Activated CD8-positive, alpha-beta memory T cell treated with anti-CD3 and anti-CD28 coated beads for 48 hours (primary cell): ENCODE measurements around the gene GYG2.
"Not testable (repeated sequence)": the region's sequence is repeated elsewhere in the genome, so short reads cannot be mapped to it uniquely, and the experiment has no call there.

Experiments
- DNase-seq, 3 experiments: peaks; one replicate each; pipeline ENCODE4 v3.0.0-alpha.2; 2020; ENCODE audit warnings: low read depth in 2 of 3, low spot score in 2 of 3

The GYG2 gene

DNA sequence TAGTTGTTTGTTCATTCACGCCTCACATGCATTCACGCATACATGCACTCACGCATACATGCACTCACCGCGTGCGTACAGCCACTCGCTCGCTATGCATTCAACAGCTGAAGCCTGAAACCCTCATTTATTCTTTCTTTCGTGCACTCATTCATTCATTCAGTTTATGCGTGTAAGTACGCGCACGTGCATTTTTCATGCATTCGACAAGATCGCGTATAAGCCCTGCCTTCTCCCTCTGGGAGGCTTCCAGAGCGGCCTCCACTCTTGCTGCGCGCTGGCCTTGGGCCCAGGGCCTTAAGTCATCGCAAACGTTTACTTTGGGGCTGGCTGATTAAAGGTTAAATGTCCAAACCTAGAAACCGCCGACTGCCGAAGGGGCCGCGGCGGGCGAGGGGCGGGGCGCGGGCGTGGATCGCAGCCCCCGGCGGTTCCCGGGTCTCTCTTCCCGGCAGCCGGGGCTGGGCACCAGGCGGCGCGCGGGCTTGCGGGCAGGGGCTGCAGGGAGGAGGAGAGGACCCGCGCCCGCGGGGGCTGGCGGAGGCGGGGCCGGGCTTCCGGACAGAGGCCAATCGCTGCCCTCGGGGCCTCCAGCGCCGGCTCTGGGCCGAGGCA, at the start of gene GYG2:
Gene GYG2 (plus strand): TSS at position 587 of the 615 bp plus-strand sequence. CDS start 1,259 bp downstream, outside the sequence.
- no peak for DNase-seq

DNA sequence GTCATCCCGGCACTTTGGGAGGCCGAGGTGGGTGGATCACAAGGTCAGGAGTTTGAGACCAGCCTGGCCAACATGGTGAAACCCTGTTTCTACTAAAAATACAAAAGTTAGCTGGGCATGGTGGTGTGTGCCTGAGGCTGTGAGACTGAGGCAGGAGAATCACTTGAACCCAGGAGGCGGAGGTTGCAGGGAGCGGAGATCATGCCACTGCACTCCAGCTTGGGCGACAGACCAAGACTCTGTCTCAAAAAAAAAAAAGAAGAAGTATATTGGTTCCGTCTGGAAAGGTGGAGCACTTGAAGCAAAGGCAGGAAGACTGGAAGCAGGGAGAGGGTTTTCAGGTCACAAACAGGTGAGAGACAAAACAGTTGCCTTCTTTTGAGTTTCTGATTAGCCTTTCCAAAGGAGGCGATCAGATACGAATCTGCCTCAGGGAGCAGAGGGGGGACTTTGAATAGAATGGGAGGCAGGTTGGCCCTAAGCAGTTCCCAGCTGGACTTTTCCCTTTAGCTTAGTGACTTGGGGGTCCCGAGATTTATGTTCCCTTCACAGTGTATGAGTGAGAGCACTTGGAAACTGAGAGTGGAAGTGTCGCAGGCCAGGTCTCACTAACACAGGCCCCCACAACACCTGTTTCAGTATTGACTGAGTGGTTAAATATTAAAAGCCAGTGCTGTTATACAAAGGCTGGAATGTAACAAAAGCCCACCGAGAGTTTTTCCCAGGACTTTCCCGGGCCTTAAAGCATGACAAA, 48.1 kb upstream of the GYG2 start:
- not testable (repeated sequence) for DNase-seq

DNA sequence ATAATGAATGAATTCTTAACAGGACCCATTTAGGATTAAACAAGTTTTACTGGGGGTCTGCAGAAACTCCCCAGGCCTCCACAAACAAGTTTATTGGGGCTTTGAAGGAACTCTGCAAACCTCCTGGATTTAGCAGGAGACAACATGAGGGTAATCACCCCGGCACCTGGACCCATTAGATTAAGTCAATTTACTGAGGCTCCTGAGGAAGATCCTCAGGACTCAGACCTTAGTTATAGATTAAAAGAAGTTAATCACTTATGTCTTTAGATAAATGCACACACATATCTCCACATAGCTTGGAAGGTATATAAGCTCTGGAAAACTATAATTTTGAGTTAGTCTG, 47.5 kb upstream of the GYG2 start:
- no peak for DNase-seq

DNA sequence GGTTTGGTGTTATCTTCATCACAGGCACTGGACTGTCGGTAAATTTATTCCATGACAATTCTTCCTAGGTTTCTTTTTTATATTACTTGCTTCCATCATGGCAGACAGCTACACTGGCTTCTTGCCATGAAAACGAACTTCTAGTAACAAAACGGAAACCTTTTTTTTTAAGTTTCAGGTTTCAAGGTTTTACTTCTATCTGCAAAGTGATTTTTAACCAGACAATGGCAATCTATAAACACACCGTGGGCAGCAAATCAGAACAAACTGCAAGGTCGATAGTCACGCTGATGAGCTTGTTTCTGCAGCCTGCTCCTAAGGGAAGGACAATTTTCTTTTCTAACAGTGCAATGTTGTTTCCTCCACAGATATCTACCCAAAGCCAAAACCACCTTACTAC, 47.0 kb upstream of the GYG2 start:
- DNase-seq: no peak

DNA sequence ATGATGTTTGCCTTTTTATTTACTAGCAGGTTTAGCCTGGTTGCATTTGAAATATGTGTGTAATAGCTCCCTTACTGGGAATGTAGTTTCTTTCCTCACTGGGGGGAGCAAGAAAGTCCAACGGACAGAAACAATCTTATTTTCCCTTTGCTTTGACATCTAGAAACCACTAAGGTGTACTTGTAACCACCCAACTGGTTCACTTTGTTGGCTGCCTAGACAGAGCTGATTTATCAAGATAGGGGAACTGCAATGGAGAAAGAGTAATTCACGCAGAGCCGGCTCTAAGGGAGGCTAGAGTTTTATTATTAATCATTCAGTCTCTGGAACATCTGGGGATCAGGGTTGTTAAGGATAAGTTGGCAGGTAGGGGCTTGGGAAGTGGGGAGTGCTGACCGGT, 46.6 kb upstream of the GYG2 start:
- DNase-seq: no peak

DNA sequence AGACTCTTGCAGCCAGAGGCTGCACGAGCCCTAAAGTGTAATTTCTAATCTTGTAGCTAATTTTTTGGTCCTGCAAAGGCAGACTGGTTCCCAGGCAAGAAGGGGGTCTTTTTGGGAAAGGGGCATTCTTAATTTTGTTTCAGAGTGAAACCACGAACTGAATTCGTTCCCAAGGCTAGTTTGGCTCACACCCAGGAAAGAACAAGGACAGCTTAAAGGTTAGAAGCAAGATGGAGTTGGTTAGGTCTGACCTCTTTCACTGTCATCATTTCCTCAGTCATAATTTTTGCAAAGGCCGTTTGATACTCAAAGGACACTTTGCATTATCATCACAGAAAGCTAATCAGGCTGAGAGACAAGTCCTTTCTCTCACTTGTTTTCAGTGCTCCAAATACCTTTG, 46.0 kb upstream of the GYG2 start:
- no peak for DNase-seq

DNA sequence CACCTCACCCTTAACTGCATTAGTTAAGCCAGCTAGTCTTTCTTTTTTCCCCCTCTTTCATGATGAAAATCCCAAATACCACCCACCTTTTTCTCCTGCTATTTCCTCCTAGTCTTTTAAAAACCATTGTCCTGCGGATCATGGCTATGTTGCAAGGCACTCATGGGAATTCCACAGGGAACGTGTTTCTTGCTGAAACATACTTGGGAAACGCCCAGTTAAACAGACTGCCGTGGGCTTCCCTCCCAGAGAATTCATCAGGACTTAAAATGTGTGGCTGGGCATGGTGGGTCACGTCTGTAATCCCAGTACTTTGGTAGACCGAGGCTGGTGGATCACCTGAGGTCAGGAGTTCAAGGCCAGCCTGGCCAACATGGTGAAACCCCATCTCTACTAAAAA, 44.7 kb upstream of the GYG2 start:
- no peak for DNase-seq

DNA sequence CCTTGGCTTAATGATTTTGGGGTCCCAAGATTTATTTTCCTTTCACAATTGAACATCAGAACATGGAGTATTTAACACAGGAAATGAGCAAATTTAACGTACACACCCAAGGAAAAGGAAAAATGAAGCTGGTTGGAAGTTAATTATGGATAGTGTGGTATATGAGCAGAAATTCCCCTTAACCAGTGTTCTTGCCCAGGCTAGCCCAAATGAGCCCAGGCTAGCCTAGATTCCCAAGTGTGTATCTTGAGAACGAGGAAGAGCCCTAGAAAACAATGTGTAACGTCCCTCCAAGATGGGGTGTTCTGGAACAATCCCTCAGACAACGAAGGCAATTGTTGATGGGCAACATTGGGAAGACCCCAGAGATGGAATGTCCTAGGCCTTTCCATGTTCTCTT, 43.2 kb upstream of the GYG2 start:
- no peak for DNase-seq

DNA sequence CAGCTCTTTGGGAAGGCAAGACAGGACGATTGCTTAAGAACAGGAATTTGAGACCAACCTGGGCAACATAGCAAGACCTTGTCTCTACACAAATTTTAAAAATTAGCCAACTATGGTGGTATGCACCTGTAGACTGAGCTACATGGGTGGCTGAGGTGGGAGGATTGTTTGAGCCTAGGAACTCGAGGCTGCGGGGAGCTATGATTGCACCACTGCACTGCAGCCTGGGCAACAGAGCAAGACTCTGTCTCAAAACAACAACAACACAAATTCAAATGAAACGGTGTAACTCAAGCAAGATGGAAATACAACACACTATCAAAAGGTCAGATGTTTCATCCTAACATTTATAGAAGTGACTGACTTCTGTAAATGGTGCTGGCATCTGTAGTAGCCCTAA, 39.8 kb upstream of the GYG2 start:
- no peak for DNase-seq

DNA sequence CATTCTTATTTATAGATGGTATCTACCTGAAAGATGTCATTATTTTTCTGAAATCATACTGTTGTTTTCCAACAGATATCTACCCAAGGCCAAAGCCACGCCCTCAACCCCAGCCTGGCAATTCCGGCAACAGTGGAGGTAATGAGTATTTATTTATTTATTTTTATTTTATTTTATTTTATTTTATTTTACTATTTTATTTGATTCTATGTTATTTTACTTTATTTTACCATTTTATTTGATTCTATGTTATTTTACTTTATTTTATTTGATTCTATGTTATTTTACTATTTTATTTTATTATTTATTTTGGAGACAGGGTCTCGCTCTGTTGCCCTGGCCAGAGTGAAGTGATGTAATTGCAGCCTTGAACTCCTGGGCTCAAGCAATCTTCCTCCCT, 39.2 kb upstream of the GYG2 start:
- DNase-seq: no peak

DNA sequence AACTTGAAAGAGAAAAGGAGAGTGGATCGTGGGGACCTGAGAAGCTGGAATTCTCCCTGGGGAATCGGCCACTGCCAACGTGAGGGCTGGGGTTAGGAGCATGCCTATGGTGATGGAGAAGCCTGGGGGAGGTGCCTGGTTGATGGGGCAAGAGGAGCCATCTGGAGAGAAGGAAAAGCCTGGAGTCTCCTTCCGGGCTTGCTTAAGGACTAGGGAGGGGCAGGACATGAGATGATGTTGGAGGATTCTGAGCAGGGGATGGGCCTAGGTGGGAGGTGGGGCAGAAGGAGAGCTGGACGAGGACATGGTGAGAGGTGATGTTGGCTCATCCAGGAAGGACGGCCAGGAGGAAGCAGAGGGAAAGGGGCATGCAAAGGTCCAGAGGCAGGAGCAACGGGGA, 35.0 kb upstream of the GYG2 start:
- no peak for DNase-seq

DNA sequence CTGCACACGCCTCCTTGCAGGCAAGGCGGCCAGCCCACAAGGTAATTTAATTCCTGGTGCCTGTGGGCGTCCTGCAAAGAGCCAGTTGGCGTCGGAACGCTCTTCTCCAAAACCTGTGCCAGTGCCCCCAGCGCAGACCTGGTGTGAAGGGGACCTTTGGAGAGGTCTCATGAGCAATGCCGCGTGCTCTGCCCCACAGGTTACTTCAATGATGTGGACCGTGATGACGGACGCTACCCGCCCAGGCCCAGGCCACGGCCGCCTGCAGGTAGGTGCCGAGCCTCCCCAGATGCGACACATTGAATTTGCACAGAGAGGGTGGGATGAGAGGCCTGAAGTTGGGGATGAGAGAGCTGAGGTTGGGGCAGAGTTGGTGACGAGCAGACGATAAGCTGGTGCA, 34.4 kb upstream of the GYG2 start:
- DNase-seq: no peak

DNA sequence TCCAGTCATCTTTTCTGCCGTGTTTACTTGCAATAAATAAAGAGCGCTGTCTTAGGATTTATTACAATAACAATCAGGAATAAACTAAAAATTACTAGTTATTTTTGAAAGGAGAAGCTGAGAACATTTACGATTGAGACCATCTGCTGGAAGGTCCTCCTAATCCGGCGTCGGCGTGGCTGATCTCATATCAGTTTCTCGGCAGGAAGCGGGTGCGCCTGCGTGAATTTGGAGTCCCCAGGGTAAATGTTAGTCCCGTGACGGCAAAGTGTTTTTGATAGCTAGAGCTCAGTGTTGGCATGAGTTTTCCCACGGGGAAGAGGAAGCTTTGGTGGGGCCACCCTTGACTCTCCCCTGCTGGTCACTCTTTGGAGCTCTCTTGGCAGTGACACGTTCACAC, 31.9 kb upstream of the GYG2 start:
- DNase-seq: not testable (repeated sequence)

DNA sequence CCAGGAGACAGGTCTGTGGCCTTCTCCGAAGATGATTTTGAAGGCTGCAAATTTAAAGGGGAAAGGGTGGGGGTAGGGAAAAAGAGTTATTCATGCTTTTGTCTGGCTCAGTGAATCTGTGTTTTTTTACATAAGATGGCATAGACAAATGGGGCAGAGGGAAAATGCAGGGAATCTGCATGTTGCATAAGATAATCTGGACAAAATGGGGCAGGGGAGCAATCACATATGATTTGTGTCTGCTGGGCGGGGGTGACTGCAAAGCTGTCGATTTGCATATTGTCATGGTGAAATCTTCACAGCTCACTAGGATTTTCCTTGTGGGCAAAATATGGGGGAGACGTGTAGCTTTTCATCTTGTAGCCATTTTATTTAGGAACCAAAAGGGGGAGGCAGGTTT, 29.4 kb upstream of the GYG2 start:
- DNase-seq: no peak

DNA sequence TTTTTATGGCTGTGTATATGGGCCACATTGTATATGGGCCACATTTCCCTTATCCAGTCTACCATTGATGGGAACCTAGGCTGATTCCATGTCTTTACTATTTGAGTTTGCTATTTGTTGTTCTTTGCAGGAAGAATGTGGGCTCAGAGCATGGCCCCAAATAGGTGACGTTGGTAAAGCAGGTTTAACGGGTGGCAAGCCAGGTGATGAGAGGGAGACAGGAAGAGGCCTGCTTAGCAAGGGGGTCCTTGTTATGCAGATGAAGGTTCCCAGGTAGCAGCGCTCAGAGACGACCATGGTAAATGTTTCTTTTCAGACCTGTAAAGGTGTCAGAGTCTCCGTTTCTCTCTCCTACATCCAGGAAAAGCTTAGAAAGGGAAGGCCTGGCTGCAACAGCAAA, 28.8 kb upstream of the GYG2 start:
- not testable (repeated sequence) for DNase-seq

DNA sequence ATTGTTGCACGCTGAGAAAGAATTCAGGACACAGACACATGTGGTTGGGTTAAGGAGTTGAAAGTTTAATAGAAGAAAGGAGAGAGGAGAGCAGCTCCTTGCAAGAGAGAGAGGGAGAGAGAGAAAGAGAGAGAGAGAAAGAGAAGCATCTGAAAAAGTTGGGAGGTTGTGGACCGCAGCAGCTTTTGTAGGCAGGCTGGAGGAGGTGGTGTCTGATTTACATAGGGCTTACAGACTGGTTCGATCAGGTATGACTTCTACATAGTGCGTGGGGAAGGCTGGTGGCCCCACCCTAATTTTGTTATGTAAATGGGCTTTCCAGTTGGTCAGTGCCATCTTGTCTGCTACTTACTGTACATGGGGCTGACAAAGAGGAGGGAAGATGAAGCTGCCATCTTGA, 27.5 kb upstream of the GYG2 start:
- DNase-seq: no peak

DNA sequence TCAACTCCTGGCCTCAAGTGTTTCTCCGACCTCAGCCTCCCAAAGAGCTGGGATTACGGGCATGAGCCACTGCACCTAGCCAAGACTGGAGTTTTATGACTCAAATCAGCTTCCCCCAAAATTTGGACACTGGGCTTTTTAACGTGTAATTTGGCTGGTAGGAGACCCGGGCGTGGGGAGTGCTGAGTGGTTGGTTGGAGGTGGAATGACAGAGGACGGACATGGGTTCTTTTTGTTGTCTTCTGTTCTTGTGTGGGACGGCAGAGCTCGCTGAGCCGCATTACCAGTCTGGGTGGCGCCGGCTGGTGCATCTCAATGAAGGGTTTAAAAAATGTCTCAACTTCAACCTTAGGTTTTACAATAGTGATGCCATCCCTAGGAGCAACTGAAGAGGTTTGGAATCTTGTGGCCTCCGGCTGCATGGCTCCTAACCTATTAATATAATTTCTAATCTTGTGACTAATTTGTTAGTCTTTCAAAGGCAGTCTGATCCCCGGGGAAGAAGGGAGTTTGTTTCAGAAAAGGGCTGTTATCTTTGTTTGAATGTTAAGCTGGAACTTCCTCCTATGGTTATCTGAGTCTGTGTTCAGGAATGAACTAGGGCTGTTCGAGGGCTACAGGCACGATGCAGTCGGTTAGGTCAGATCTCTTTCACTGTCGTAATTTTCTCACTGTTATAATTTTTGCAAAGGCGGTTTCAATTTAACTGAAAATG, 26.2 kb upstream of the GYG2 start:
- not testable (repeated sequence) for DNase-seq

DNA sequence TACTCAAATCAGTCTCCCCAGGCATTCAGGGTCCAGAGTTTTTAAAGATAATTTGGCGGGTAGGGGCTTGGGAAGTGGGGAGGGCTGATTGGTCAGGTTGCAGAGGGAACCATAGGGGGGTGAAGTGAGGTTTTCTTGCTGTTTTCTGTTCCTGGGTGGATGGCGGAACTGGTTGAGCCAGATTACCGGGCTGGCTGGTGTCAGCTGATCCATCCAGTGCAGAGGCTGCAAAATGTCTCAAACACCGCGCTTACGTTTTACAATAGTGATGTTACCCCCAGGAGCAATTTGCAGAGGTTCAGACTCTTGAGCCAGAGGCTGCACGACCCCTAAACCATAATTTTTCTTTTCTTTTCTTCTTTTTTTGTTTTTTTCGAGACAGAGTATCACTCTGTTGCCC, 25.2 kb upstream of the GYG2 start:
- not testable (repeated sequence) for DNase-seq

DNA sequence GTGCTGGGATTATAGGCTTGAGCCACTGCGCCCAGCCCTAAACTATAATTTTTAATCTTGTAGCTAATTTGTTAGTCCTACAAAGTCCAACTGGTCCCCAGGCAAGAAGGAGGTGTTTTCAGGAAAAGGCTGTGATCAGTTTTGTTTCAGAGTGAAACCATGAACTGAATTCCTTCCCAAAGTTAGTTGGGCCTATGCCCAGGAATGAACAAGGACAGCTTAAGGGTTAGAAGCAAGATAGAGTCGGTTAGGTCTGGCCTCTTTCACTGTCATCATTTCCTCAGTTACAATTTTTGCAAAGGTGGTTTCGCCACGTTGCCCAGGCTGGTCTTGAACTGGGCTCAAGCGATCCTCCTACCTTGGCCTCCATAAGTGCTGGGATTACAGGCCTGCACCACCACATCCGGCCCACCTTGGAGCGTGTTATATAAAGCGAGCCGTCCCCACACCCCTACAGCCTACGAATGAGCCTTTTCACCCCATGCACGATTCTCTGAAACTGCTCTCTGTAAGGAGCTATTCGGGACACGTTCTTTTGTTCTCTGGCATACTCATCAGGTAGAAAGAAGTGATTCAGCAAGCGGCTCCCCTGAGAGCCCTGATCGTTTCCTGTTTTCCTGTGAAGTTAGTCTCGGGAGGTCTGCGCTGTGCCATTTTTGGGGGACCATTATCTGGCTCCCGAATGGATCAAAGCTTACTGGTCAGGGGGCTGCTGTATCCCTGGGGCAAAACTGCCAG, 24.5 kb upstream of the GYG2 start:
- not testable (repeated sequence) for DNase-seq

DNA sequence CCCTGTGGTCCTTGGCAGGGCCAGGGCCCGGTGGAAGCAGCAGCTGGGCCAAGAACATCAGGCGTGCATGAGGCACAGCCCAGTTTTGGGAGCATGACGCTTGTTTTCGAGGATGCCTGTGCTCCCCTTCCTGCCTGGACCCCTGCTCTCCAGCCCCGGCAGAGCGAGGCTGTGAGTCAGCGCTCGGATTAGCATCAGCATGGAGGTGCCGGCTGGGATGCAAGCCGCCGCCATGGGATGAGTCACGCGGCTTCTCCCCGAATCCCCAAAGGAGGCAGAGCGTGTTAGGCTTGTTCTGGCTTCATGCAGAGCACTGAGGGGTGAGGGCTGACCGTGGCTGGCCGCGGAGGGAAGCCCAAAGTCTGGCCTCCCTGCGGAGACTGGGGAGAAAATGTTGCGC, 23.9 kb upstream of the GYG2 start:
- not testable (repeated sequence) for DNase-seq

DNA sequence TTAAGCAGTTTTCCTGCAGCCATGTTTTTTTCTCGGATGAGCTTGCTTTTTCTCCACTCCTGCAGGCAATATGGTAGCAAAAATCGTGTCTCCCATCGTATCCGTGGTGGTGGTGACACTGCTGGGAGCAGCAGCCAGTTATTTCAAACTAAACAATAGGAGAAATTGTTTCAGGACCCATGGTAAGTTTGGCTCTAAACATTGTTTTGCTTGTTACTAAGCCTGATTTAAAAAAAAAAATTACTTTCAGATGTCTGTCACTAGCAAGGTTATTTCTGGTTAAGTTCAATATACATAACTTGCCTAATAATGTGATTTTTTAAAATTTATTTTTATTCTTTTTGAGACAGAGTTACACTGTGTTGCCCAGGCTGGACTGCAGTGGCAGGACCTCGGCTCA, 17.5 kb upstream of the GYG2 start:
- DNase-seq: no peak
